Measurements from ENCODE around the gene MSL3B. TPM values are rescaled to one million over a fixed set of nuclear protein-coding genes. Genes with fewer than 3 reads are reported as not detected.

The MSL3B gene

GRCh38 chr2:233822781-233823730 is 45.1 kb downstream of the MSL3B start:
- no peak for DNase-seq (ENCODE audit: low read depth, low spot score)
- in situ Hi-C loops (cut with HindIII; ENCODE audit: low pct_unique_long_range_greater_than_20kb, low sequenced_read_pairs), result no loop called here

- no peak for DNase-seq (ENCODE audit: low read depth, low spot score)
- in situ Hi-C loops (cut with HindIII; ENCODE audit: low pct_unique_long_range_greater_than_20kb, low sequenced_read_pairs), result no loop called here
Measured at GRCh38 chr2:233822101-233822771, 46.0 kb downstream of the MSL3B start.

GRCh38 chr2:233821709-233822100 is 46.5 kb downstream of the MSL3B start:
- no peak for DNase-seq (ENCODE audit: low read depth, low spot score)
- in situ Hi-C loops (cut with HindIII; ENCODE audit: low pct_unique_long_range_greater_than_20kb, low sequenced_read_pairs), result no loop called here

GRCh38 chr2:233821196-233821595 is 47.0 kb downstream of the MSL3B start:
- no peak for DNase-seq (ENCODE audit: low read depth, low spot score)
- in situ Hi-C loops (cut with HindIII; ENCODE audit: low pct_unique_long_range_greater_than_20kb, low sequenced_read_pairs), result no loop called here

GRCh38 chr2:233820774-233821105 is 47.4 kb downstream of the MSL3B start:
- in situ Hi-C loops (cut with HindIII; ENCODE audit: low pct_unique_long_range_greater_than_20kb, low sequenced_read_pairs), result no loop called here
- no peak for DNase-seq (ENCODE audit: low read depth, low spot score)

GRCh38 chr2:233819884-233820773 is 48.1 kb downstream of the MSL3B start:
- in situ Hi-C loops (cut with HindIII; ENCODE audit: low pct_unique_long_range_greater_than_20kb, low sequenced_read_pairs), result no loop called here
- no peak for DNase-seq (ENCODE audit: low read depth, low spot score)

GRCh38 chr2:233818639-233819621 is 49.3 kb downstream of the MSL3B start:
- in situ Hi-C loops (cut with HindIII; ENCODE audit: low pct_unique_long_range_greater_than_20kb, low sequenced_read_pairs), result no loop called here
- no peak for DNase-seq (ENCODE audit: low read depth, low spot score)

GRCh38 chr2:233817995-233818638 is 50.1 kb downstream of the MSL3B start:
- in situ Hi-C loops (cut with HindIII; ENCODE audit: low pct_unique_long_range_greater_than_20kb, low sequenced_read_pairs), result no loop called here
- DNase-seq (ENCODE audit: low read depth, low spot score), result no peak

- in situ Hi-C loops (cut with HindIII; ENCODE audit: low pct_unique_long_range_greater_than_20kb, low sequenced_read_pairs), result no loop called here
- no peak for DNase-seq (ENCODE audit: low read depth, low spot score)
Measured at GRCh38 chr2:233817361-233817911, 50.8 kb downstream of the MSL3B start.

GRCh38 chr2:233816771-233817170 is 51.4 kb downstream of the MSL3B start:
- in situ Hi-C loops (cut with HindIII; ENCODE audit: low pct_unique_long_range_greater_than_20kb, low sequenced_read_pairs), result no loop called here
- no peak for DNase-seq (ENCODE audit: low read depth, low spot score)

- in situ Hi-C loops (cut with HindIII; ENCODE audit: low pct_unique_long_range_greater_than_20kb, low sequenced_read_pairs), result no loop called here
- no peak for DNase-seq (ENCODE audit: low read depth, low spot score)
Measured at GRCh38 chr2:233816334-233816733, 51.9 kb downstream of the MSL3B start.

GRCh38 chr2:233815861-233816260 is 52.3 kb downstream of the MSL3B start:
- in situ Hi-C loops (cut with HindIII; ENCODE audit: low pct_unique_long_range_greater_than_20kb, low sequenced_read_pairs), result no loop called here

More at GRCh38 chr2:233815861-233816260, 52.3 kb downstream of the MSL3B start:
- DNase-seq (ENCODE audit: low read depth, low spot score), result no peak

Other genes with a start within 250 kb of the MSL3B start
- not detected in 2 replicates for gene UGT1A10, start 231.9 kb downstream of the MSL3B start, total RNA-seq (2014; rRNA removed; shearing (Covaris generic))
- not detected in 2 replicates for gene UGT1A9, start 196.5 kb downstream of the MSL3B start, total RNA-seq (2014; rRNA removed; shearing (Covaris generic))
- not detected in 2 replicates for gene UGT1A7, start 186.5 kb downstream of the MSL3B start, total RNA-seq (2014; rRNA removed; shearing (Covaris generic))
- not detected in 2 replicates for gene UGT1A6, start 175.5 kb downstream of the MSL3B start, total RNA-seq (2014; rRNA removed; shearing (Covaris generic))
- not detected in 2 replicates for gene UGT1A5, start 155.5 kb downstream of the MSL3B start, total RNA-seq (2014; rRNA removed; shearing (Covaris generic))
- not detected in 2 replicates for gene UGT1A4, start 149.7 kb downstream of the MSL3B start, total RNA-seq (2014; rRNA removed; shearing (Covaris generic))
- gene UGT1A3, start 139.3 kb downstream of the MSL3B start, total RNA-seq (2014; rRNA removed; shearing (Covaris generic)), result not detected in 2 replicates
- gene UGT1A1, start 108.1 kb downstream of the MSL3B start, total RNA-seq (2014; rRNA removed; shearing (Covaris generic)), result not detected in 2 replicates
- 0.08 TPM in 1 of 2 replicates, not detected in the other for gene MROH2A, start 90.1 kb downstream of the MSL3B start, total RNA-seq (2014; rRNA removed; shearing (Covaris generic))
- 21.7 and 25.0 TPM in 2 replicates for gene HJURP, start 13.9 kb downstream of the MSL3B start, total RNA-seq (2014; rRNA removed; shearing (Covaris generic))
- 28.7 and 32.7 TPM in 2 replicates for gene TRPM8, start 49.0 kb upstream of the MSL3B start, total RNA-seq (2014; rRNA removed; shearing (Covaris generic))
- not detected in 2 replicates for gene SPP2, start 182.3 kb upstream of the MSL3B start, total RNA-seq (2014; rRNA removed; shearing (Covaris generic))